ENCODE results near the gene NMNAT3. TPM values are rescaled to one million over a fixed set of nuclear protein-coding genes. Genes with fewer than 3 reads are reported as not detected.

The NMNAT3 gene
- total RNA-seq, 2 experiments from 2014 or later, result 1.1 to 2.3 TPM

DNA sequence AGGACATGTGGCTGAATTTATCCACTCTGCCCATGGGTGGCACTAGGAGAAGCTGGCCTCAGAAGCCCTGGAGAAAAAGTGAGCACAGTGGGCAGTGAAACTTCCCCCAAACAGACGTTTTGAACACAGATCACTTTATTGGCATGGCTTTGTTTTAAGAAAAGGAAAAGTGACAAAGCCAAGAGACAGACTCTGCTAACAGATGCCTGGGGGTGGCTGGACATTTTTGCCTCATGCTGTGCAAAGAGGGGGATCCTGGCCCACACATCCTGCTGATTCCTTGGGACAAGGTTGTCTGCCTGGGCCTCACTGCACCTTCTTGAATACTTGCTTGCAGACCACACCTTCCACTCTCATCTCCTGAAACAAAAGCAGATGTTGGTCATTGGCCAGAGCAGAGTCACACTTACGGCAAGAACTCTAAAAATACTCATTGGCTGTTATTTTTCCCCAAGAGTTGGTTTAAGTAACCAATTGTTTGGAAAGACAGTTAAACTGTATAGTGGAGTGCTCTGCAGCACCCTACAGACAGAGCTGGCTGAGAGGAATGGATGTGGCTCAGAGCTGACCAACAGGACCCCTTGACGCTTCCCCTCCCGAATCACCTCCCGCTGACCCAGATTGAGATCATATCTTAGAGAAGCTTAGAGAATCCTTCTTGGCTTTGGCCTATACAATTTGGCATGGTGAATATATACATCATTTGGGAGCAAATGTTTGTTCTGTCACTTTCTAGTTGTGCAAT is 160.3 kb downstream of the NMNAT3 start:
- no peak for DNase-seq
- Mint-ChIP-seq H3K36me3 (no peaks in the 10 kb centered on the region), H3K27me3 (peaks cover 2% of the 10 kb centered on the region), H3K4me3 (no peak overlapping the region), H3K9me3 (no peaks in the 10 kb centered on the region), H3K27ac (no peak overlapping the region), H3K4me1 (ENCODE audit: low read depth) (no peaks in the 10 kb centered on the region)
- CTCF ChIA-PET, result no interaction called here
- POLR2A ChIA-PET, result no interaction called here
- intact Hi-C loops (cut with micrococcal nuclease), result no loop called here

DNA sequence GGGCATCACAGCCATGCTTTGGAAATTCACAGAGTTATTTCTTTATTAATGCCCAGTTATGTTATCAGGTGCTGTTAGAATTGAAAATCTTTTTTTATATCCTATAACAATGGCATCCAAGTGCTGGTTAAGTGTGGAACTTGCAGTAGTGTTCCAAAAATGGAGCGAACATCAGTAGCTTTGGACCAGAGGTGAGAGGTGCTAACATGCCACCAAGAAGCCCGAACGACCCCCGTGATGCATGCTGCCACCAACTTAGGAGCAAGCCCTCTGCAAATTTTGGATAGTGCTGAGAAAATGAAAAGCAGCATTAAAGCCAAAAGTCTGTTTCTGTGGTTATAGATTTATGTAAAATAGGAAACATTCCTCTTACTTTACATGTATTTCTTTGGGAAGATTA is 163.0 kb downstream of the NMNAT3 start:
- intact Hi-C loops (cut with micrococcal nuclease), result no loop called here
- H3K27me3 Mint-ChIP-seq, result no peaks in the 10 kb centered on the region
- no peak for DNase-seq
- H3K4me3 Mint-ChIP-seq, result no peak overlapping the region
- no peaks in the 10 kb centered on the region for H3K9me3 Mint-ChIP-seq
- ChIA-PET CTCF (no interaction called here), POLR2A (no interaction called here)
- no peaks in the 10 kb centered on the region for H3K4me1 Mint-ChIP-seq (ENCODE audit: low read depth)
- H3K27ac Mint-ChIP-seq, result no peak overlapping the region
- H3K36me3 Mint-ChIP-seq, result no peaks in the 10 kb centered on the region

Other genes with a start within 250 kb of the NMNAT3 start
- gene RBP2, start 201.5 kb downstream of the NMNAT3 start, total RNA-seq, result not detected
- gene RBP1, start 138.2 kb downstream of the NMNAT3 start, total RNA-seq, result not detected

Measured in activated CD4-positive, alpha-beta memory T cell treated with anti-CD3 and anti-CD28 coated beads for 36 hours (primary cell).